Left ventricle myocardium inferior (tissue), 1 donor: ENCODE data around the gene C11orf21. TPM values are rescaled to one million over a fixed set of nuclear protein-coding genes. Genes with fewer than 3 reads are reported as not detected.

Source experiments
- DNase-seq: peaks from one replicate; pipeline ENCODE4 v3.0.0-alpha.2; 2020
- H3K27ac ChIP-seq: fragments of 200-600 bp; replicated peaks from 2 replicates; pipeline ENCODE4 v1.8.0; 2021
- H3K27me3 ChIP-seq: fragments of 200-600 bp; 2 replicates; pipeline ENCODE4 v1.8.0; 2021; ENCODE audit warnings: low read depth
- H3K36me3 ChIP-seq: fragments of 200-600 bp; 2 replicates; pipeline ENCODE4 v1.8.0; 2021
- H3K4me1 ChIP-seq: fragments of 200-600 bp; 2 replicates; pipeline ENCODE4 v1.8.0; 2021
- H3K4me3 ChIP-seq: fragments of 200-600 bp; 2 replicates; pipeline ENCODE4 v1.8.0; 2021; ENCODE audit warnings: mild to moderate bottlenecking, moderate library complexity
- H3K9me3 ChIP-seq: fragments of 200-600 bp; replicated peaks from 2 replicates; pipeline ENCODE4 v1.8.0; 2021
- intact Hi-C: fragments of 100-400 bp; cut with micrococcal nuclease; formaldehyde crosslinking; loops from one replicate; pipeline ENCODE4 v1.11.0; 2022
- total RNA-seq: library from RNA; stranded (reverse); fragmentation: NEBNext Ultra II Directional; extraction: Animal tissue kit (Norgen Biotek cat#: 25700); gene quantifications from one replicate; pipeline ENCODE4 v1.2.1, GENCODE V29; 2021
- TF ChIP-seq, protein P1 (sequence below): fragments of 200-600 bp; IDR thresholded peaks from 2 replicates; pipeline ENCODE4 v1.8.0; 2021; ENCODE audit warnings: antibody characterized with exemption, mild to moderate bottlenecking, borderline replicate concordance
- donor health status: DM: no; HTN: yes; CAD: no; lungs with severe emphysema.

The C11orf21 gene
- total RNA-seq, 1 donor from 2014 or later: 36.0 TPM

DNA sequence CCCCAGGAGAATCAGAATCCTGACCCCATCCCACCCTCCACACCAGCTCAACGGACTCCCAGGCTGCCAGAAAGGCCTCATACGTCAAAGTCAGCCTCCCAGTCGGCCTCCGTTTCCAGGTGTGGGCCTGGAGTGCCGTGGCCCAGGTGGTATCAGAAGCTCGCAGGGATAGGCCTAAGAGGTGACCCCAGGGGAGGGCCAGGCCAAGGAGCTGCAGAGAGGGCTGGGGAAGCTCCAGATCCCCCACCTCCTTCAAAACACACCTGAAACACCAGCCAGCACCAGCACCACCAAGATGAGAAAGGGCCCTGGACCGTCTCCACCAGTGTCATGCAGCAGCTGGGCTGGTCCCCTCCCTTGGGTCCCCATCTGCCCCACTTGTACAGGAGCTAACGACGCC is 51.7 kb downstream of the C11orf21 start:
- TF ChIP-seq, protein P1, sequence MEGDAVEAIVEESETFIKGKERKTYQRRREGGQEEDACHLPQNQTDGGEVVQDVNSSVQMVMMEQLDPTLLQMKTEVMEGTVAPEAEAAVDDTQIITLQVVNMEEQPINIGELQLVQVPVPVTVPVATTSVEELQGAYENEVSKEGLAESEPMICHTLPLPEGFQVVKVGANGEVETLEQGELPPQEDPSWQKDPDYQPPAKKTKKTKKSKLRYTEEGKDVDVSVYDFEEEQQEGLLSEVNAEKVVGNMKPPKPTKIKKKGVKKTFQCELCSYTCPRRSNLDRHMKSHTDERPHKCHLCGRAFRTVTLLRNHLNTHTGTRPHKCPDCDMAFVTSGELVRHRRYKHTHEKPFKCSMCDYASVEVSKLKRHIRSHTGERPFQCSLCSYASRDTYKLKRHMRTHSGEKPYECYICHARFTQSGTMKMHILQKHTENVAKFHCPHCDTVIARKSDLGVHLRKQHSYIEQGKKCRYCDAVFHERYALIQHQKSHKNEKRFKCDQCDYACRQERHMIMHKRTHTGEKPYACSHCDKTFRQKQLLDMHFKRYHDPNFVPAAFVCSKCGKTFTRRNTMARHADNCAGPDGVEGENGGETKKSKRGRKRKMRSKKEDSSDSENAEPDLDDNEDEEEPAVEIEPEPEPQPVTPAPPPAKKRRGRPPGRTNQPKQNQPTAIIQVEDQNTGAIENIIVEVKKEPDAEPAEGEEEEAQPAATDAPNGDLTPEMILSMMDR: no peak
- DNase-seq: no peak

DNA sequence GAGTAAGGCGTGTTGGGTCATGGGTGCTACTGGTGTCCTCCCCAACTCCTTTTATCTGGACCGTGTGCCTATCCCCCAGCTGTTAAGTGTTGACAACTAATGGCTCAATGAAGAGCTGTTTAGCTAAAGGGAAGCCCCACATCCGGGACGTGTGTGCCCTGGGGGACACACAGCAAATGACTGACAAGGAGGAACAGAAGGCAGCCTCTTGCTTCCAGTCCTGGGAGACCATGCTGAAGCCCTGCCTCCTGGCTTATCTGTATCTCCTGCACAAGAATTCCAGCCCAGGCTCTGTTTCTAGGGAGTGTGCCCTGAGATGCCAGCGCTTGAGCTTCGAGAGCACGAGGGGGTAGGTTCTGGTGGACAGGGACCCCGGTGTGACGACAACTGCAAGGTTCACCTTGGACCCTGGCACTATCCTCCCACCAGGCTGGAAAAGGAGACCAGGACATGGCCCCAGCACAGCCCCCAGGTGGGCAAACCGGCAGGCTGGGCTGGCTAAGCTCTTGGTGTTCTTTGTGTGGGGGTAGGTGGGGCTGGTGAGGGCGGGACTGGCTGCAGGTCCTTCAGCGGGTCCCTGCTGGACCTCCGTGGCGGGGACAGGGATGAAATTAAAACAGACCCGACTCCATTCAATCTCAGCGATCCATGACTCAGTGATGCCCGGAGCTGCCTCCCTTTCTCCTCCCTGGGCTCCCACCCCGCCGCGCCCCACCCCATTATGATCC is 52.4 kb downstream of the C11orf21 start:
- H3K4me1 ChIP-seq: no peaks in the 10 kb centered on the region
- H3K36me3 ChIP-seq: no peaks in the 10 kb centered on the region
- no peak overlapping the region for H3K4me3 ChIP-seq
- intact Hi-C loops: no loop called here
- H3K27ac ChIP-seq: no peak overlapping the region
- no peak for DNase-seq
- H3K9me3 ChIP-seq: peaks cover 8% of the 10 kb centered on the region
- peaks cover 37% of the 10 kb centered on the region for H3K27me3 ChIP-seq
- TF ChIP-seq, protein P1: no peak

More for the DNA sequence above, 51.7 kb downstream of the C11orf21 start:
- Histone ChIP-seq H3K9me3 (peaks cover 15% of the 10 kb centered on the region), H3K4me1 (no peaks in the 10 kb centered on the region), H3K36me3 (no peaks in the 10 kb centered on the region), H3K4me3 (no peak overlapping the region), H3K27me3 (peaks cover 37% of the 10 kb centered on the region), H3K27ac (no peak overlapping the region)
- intact Hi-C loops: no loop called here

DNA sequence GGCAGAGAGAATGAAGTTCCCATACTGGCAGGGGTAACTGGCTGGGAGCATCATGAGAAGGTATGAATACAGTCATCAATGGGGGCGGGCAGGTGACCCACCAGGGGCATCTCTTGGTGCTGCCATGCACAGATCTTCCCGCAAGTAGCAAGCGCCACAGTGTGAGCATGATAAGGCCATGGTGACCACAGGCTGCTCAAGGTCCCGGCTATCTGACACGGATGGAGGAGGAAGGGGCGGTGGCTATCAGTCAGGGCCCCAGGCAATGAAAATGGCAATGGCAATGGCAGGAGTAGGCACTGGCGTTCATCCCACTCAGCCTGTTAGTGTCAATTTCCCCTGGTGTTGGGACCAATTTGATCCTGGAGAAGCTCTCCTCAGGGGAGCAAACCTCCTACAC is 53.0 kb downstream of the C11orf21 start:
- DNase-seq: no peak
- intact Hi-C loops: no loop called here
- Histone ChIP-seq H3K27me3 (peaks cover 37% of the 10 kb centered on the region), H3K4me1 (no peaks in the 10 kb centered on the region), H3K27ac (no peak overlapping the region), H3K4me3 (no peak overlapping the region), H3K9me3 (peaks cover 2% of the 10 kb centered on the region), H3K36me3 (no peaks in the 10 kb centered on the region)
- TF ChIP-seq, protein P1: no peak

DNA sequence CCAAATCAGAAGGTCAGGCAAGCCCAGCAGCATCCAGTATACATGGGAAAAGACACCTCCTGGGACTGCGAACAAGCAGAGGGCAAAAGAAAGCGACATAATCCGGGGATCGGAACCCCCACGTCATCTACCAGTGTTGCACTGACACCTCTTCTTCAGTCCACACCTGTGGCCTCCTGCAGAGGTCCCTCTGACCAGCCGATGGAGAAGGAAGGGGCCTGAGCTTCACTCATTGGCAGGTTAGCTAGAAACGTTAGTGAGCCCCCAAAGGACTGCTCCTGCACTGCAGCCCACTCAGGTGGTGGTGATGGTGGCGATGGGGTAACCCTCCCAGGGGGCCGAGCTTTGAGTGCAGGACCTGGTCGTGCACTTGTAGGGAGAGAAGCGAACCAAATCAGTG is 53.5 kb downstream of the C11orf21 start:
- Histone ChIP-seq H3K36me3 (no peaks in the 10 kb centered on the region), H3K27ac (no peak overlapping the region), H3K27me3 (peaks cover 37% of the 10 kb centered on the region), H3K9me3 (no peaks in the 10 kb centered on the region), H3K4me3 (no peak overlapping the region), H3K4me1 (no peaks in the 10 kb centered on the region)
- TF ChIP-seq, protein P1: no peak
- intact Hi-C loops: no loop called here
- no peak for DNase-seq

DNA sequence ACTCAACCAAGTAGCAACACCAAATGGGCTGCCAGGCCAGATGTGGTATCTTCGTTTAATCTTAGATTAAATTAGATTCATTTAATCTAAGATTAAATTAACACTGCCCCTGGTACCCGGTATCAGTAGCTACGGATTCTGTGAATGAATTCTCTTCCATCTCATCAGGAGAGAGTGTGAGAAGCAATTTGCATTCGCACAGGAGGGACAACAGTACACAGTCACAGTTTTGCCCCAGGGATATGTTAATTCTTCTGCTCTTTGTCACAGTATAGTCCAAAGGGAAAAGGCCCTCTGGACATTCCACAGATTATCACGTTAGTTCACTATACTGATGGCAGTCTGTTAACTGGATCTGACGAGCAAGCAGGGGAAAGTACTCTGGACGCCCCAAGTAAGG is 54.2 kb downstream of the C11orf21 start:
- H3K27me3 ChIP-seq: peaks cover 37% of the 10 kb centered on the region
- intact Hi-C loops: no loop called here
- DNase-seq: no peak
- H3K9me3 ChIP-seq: peaks cover 5% of the 10 kb centered on the region
- no peak overlapping the region for H3K4me3 ChIP-seq
- H3K4me1 ChIP-seq: no peaks in the 10 kb centered on the region
- no peaks in the 10 kb centered on the region for H3K36me3 ChIP-seq
- H3K27ac ChIP-seq: no peak overlapping the region
- TF ChIP-seq, protein P1: no peak

Other genes with a start within 250 kb of the C11orf21 start
- gene IGF2, start 162.5 kb downstream of the C11orf21 start, total RNA-seq: 75.0 TPM
- gene INS, start 140.7 kb downstream of the C11orf21 start, total RNA-seq: not detected
- gene TH, start 130.1 kb downstream of the C11orf21 start, total RNA-seq: not detected
- not detected for gene ASCL2, start 31.3 kb downstream of the C11orf21 start, total RNA-seq
- 27.1 TPM for gene TSPAN32, start 95 bp upstream of the C11orf21 start, total RNA-seq
- 412 TPM for gene CD81, start 75.4 kb upstream of the C11orf21 start, total RNA-seq
- gene TSSC4, start 98.8 kb upstream of the C11orf21 start, total RNA-seq: 31.7 TPM
- gene TRPM5, start 142.6 kb upstream of the C11orf21 start, total RNA-seq: not detected
- 41.8 TPM for gene KCNQ1, start 143.1 kb upstream of the C11orf21 start, total RNA-seq